Measurements from ENCODE around the gene TEPSIN.
A peak's percentile ranks its signal among the peaks of the same experiment; 100 is the strongest.
"Not testable (repeated sequence)": the region's sequence is repeated elsewhere in the genome, so short reads cannot be mapped to it uniquely, and the experiment has no call there.

Gene TEPSIN

DNA sequence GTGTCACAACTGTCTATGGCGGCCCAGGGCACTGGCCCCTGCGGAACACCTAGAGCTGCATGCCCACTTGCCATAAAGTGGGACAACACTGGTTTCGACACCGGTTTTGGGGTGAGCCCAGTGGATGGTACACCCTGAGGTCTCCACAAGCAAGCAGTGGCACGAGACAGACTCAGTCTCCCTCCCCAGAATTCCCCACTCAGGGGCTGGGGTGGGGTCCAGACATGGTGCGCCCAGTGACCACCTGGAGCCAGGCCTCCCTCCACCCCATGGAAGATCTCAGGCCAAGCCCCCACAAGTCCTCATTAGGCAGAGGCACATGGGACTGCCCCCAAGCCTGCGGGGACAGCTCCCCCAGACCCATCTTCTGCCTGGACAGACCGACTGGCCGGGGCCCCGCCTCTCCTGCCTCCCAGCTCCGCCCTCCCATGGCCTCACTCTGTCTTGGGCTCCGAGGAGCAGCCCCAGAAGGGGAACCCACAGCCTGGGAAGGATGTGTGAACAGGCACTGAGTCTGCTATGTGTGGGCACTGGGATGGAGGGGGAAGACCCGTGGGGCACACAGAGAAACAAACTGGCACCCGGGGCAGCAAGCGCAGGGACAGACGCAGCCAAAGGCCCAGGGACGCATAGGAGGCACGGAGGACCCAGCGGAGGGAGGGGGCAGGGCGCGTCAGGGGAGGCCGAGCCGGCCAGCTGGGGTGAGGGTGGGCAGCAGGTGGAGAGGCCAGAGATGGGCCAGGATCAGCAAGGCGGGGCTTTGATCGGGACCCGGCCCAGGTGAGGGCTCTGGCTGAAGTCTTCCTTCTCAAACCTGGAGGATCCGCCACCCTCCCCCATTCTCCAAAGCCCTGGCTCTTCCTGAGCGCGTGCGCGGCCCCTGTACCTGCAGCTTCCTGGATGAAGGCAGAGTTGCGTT is 2.8 kb downstream of the TEPSIN start:
- DNase-seq = no peak

- no peak for DNase-seq
Observed at GRCh38 chr17:81234940-81235821, 3.7 kb downstream of the TEPSIN start.

- no peak for DNase-seq
Observed at GRCh38 chr17:81234506-81234855, 4.4 kb downstream of the TEPSIN start.

DNA sequence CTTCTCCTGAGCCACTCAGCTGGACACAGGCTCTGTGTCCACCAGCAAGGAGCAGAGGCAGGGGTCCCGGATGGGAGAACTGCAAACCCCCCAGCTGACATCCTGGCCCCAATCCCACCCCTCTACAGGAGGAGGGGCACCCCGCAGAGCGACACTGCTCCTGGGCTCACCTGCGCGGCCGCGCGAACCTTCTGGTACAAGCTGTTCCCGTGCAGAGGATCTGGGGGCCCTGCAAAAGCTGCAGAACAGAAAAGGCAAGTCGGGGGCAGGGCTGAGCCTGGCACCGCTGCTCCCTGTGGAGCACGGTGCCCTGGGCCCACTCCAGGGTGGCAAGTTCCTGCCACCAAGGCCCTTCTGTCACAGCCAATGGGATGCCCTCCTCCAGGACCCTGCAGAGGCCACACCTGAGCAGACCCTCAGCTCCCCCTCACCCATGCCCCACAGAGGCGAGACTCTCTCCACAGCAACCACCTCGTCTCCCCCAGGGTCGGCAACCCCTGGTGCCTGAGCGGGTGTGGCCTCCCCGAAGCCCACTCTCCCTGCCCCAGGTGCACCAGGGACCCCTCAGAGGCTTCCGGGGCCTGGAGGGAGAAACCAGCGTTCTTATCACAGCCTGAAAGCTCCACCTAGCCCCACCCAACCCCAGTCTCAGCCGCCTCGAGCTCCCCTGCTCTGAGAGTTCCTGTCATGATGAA is 4.9 kb downstream of the TEPSIN start:
- DNase-seq = no peak

- DNase-seq = no peak
Observed at GRCh38 chr17:81233316-81233715, 5.5 kb downstream of the TEPSIN start.

DNA sequence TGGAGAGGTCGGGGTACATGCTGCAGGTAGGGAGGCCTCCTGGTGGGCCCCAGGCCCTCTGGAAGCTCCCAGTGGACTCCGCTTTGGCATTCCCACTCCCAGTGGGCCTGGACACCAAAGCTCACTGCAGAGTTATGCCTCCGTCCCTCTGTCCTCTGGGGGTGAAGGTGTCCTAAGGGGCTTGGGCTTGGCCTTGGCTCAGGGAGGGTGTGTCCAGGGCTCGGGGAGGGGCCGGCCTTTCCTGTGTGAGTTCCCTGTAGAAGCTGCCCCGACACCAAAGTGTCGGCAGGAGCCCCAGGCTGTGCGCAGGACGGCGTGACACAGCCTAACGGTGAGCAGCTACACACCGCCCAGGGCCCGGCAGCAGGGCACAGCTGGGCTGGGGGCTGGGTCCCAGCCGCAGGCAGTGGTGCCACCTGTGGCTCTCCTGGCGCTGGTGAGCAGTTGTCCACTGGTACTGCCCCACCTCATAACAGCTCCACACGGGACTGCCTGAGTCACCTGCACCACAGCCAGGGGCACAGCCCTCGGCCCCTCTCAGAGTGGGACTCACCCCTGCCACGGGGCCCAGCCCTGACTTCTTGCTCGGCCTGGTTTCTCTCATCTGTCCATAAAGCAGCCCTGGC is 6.1 kb downstream of the TEPSIN start:
- no peak for DNase-seq

- DNase-seq = no peak
Observed at GRCh38 chr17:81231766-81232581, 6.9 kb downstream of the TEPSIN start.

GRCh38 chr17:81231121-81231645 is 7.7 kb downstream of the TEPSIN start:
- DNase-seq = no peak

- DNase-seq = no peak
Observed at GRCh38 chr17:81230043-81230820, 8.6 kb downstream of the TEPSIN start.

- no peak for DNase-seq
Observed at GRCh38 chr17:81229666-81229920, 9.3 kb downstream of the TEPSIN start.

DNA sequence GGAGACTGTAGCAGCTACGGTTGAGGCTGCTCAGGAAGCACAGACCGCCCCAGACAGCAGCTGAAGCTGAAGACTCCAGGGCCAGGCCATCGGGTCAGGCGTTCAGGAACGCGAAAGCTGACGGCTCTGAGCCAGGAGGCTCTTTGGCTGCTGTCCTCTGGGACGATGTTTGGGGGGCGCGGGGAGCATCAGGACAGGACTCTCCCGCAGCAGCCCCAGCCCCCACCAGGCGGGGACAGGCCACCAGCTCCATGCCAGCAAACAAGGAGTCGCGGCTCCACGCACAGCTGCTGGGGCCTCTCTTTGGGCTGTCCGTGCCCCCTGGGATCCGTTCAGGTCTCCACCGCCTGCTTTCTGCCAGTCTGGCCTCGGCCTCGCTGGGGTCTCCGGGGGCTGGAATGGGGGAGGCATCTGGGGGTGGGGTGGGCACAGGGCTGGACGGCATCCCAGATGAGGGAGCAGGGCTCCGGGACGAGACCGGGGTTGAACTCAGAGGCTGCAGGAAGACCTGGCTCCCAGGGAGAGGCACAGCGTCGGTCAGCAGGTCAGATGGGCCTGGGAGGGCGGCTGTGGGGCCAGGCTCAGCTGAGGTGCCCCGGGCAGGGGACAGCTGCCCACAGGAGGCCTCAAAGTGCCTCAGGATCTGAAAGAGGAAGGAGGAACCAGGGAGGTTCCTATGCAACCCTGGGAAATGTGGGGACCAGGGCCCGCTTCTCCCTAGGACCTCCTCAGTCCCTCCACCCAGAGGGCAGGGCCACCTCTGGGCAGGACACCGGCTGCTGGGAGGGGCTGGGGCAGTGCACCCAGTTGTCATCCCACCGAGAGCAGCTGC is 9.8 kb downstream of the TEPSIN start:
- DNase-seq = no peak

- DNase-seq = no peak
Observed at GRCh38 chr17:81228420-81228819, 10.4 kb downstream of the TEPSIN start.

DNA sequence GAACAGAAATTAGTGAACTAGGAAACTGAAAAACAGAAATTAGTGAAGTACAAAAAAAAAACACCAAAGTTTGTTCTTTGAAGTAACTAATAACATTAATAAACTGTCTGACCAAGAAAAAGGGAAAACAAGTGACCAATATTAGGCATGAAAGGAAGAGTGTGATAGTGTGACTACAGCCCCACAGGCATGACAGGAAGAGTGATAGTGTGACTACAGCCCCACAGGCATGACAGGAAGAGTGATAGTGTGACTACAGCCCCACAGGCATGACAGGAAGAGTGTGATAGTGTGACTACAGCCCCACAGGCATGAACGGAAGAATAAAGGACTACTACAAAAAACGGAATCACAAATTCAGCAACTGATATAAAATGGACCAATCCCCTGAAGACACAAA is 11.2 kb downstream of the TEPSIN start:
- not testable (repeated sequence) for DNase-seq

GRCh38 chr17:81223762-81224130 is 15.1 kb downstream of the TEPSIN start:
- DNase-seq = no peak

- peak; percentile 100 for DNase-seq
Observed at GRCh38 chr17:81222906-81223761, 15.7 kb downstream of the TEPSIN start, which contains the start of gene CEP131. TSS of gene CEP131 (minus strand) at chr17:81222965. CDS start at chr17:81220056, 2,909 bp downstream.

- no peak for DNase-seq
Observed at GRCh38 chr17:81222620-81222905, 16.3 kb downstream of the TEPSIN start.

GRCh38 chr17:81221842-81222619 is 16.8 kb downstream of the TEPSIN start:
- no peak for DNase-seq

DNA sequence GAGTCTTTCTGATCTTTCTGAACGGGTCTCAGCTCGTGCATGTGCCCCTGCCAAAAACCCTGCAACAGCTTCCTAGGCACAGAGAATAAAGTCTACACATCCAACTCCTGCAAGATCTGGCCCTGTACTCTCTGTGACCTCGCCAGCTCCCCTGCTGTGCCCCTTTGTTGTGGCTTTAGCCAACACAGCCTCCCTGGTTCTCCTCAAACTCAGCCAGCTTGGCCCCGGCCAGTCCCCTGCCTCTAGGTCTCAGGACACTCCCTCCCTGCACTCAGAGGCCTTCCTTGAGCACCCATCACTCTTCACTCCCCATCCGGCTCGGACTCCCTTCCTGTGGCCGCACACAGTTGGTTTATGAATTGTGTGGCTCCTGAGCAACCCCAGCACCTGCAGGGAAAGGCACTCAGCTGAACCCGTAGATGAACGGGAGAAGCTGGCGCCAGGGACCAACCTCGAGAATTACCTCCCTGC is 17.4 kb downstream of the TEPSIN start:
- DNase-seq = no peak

Measured in stimulated activated CD4-positive, alpha-beta T cell treated with anti-CD3 and anti-CD28 coated beads, Interleukin-2, amount 100 ng/mL, for 48 hours (primary cell).